OCI-LY1 (cell line): ENCODE data around the gene TCF19.

ENCODE experiments used
- H2AFZ ChIP-seq: fragments of 200-600 bp; sonication (generic), shearing (Covaris generic); 2 replicates; pipeline ENCODE4 v1.6.0; 2014; ENCODE audit warnings: antibody characterized with exemption, mild to moderate bottlenecking, low read length
- H3F3A ChIP-seq: fragments of 200-600 bp; sonication (generic), shearing (Covaris generic); 2 replicates; pipeline ENCODE4 v1.6.0; 2014; ENCODE audit warnings: mild to moderate bottlenecking, antibody characterized with exemption, low read length, moderate library complexity; ENCODE audit not compliant: insufficient read depth
- H3K27ac ChIP-seq: fragments of 200-600 bp; sonication (generic); 2 replicates; pipeline ENCODE4 v1.5.1; 2014; ENCODE audit warnings: low read length, mixed run types, mild to moderate bottlenecking, low read depth; ENCODE audit not compliant: poor library complexity, severe bottlenecking
- H3K27me3 ChIP-seq: fragments of 200-600 bp; sonication (generic); 2 replicates; pipeline ENCODE4 v1.6.0; 2014; ENCODE audit warnings: antibody characterized with exemption, mild to moderate bottlenecking, low read length, moderate library complexity; ENCODE audit not compliant: insufficient read depth
- H3K36me3 ChIP-seq: fragments of 200-600 bp; sonication (generic); 2 replicates; pipeline ENCODE4 v1.6.1; 2014; ENCODE audit warnings: mild to moderate bottlenecking, antibody characterized with exemption, low read length, moderate library complexity, mixed read lengths; ENCODE audit not compliant: insufficient read depth
- H3K4me1 ChIP-seq: fragments of 200-600 bp; sonication (generic); 2 replicates; pipeline ENCODE4 v1.5.1; 2014; ENCODE audit warnings: mild to moderate bottlenecking, low read length, moderate library complexity; ENCODE audit not compliant: insufficient read depth, severe bottlenecking
- H3K4me2 ChIP-seq: fragments of 200-600 bp; sonication (generic), shearing (Covaris generic); 2 replicates; pipeline ENCODE4 v1.6.1; 2014; ENCODE audit warnings: low read length
- H3K4me3 ChIP-seq: fragments of 200-600 bp; sonication (generic); 2 replicates; pipeline ENCODE4 v1.5.1; 2014; ENCODE audit warnings: low read length, low read depth, mild to moderate bottlenecking, mixed read lengths; ENCODE audit not compliant: poor library complexity, severe bottlenecking
- H3K79me2 ChIP-seq: fragments of 200-600 bp; shearing (Covaris generic); 2 replicates; pipeline ENCODE4 v1.6.1; 2016; ENCODE audit warnings: mixed run types, low read length, mixed read lengths; ENCODE audit not compliant: insufficient read depth
- H3K9ac ChIP-seq: fragments of 200-600 bp; sonication (generic), shearing (Covaris generic); 2 replicates; pipeline ENCODE4 v1.6.1; 2014; ENCODE audit warnings: mild to moderate bottlenecking, low read length, mixed read lengths
- H3K9me2 ChIP-seq: fragments of 200-600 bp; sonication (generic), shearing (Covaris generic); 2 replicates; pipeline ENCODE4 v1.6.1; 2014; ENCODE audit warnings: low read depth, mild to moderate bottlenecking, low read length, mixed read lengths
- H3K9me3 ChIP-seq: fragments of 200-600 bp; shearing (Covaris generic); 2 replicates; pipeline ENCODE4 v1.6.1; 2014; ENCODE audit warnings: low read length, mixed read lengths
- H4K20me1 ChIP-seq: fragments of 200-600 bp; sonication (generic), shearing (Covaris generic); 2 replicates; pipeline ENCODE4 v1.6.0; 2016; ENCODE audit warnings: mild to moderate bottlenecking, low read length; ENCODE audit not compliant: insufficient read depth
- EZH2 ChIP-seq: fragments of 200-600 bp; sonication (generic), shearing (Covaris generic); IDR thresholded peaks from 2 replicates; pipeline ENCODE4 v1.8.0; 2017; ENCODE audit warnings: borderline replicate concordance, mixed run types, mild to moderate bottlenecking, antibody characterized with exemption, low read length, moderate library complexity, mixed read lengths
- TF ChIP-seq, protein P1 (sequence below): fragments of 200-600 bp; sonication (generic), shearing (Covaris generic); IDR thresholded peaks from 2 replicates; pipeline ENCODE4 v1.5.1; 2017; ENCODE audit warnings: mild to moderate bottlenecking, antibody characterized with exemption, low read length, moderate library complexity, mixed read lengths

Gene TCF19

DNA sequence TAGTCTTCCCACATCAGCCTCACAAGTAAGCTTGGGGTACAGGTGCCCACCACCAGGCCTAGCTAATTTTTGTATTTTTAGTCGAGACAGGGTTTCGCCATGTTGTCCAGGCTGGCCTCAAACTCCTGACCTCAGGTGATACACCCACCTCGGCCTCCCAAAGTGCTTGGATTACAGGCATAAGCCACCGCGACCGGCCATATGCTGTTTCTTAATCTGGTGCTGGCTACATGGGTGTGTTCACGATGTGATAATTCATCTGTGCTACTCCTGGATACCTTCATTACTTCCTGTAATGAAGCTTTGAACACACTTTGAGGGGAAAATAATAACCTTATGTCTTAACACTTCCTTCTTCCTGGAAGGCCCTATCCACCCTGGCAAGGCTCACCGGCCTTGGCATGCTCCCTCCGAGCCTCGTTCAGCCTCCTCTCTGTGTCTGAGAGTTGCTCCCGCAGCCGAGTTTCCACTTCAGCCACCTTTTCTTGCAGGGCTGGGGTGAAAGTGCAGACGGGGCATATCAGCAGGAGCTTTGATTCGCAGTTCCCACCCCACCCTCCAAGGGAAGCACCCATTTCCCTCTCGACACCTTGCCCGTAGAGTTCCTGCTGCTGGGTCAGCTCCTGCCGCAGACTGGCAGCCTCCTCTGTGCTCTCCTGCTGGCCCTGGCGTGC, 14.0 kb upstream of the TCF19 start:
- Histone ChIP-seq H3K36me3 (peaks cover 33% of the 10 kb centered on the region), H3K4me3 (no peak overlapping the region), H3K4me1 (no peaks in the 10 kb centered on the region), H3K9me3 (no peaks in the 10 kb centered on the region), H3K27me3 (no peaks in the 10 kb centered on the region), H3F3A (no peaks in the 10 kb centered on the region), H3K4me2 (no peak overlapping the region), H2AFZ (no peak overlapping the region), H3K27ac (no peak overlapping the region), H3K9me2 (no peaks in the 10 kb centered on the region), H4K20me1 (no peaks in the 10 kb centered on the region), H3K9ac (no peak overlapping the region), H3K79me2 (no peaks in the 10 kb centered on the region)
- TF ChIP-seq EZH2: no peak
- TF ChIP-seq, protein P1, sequence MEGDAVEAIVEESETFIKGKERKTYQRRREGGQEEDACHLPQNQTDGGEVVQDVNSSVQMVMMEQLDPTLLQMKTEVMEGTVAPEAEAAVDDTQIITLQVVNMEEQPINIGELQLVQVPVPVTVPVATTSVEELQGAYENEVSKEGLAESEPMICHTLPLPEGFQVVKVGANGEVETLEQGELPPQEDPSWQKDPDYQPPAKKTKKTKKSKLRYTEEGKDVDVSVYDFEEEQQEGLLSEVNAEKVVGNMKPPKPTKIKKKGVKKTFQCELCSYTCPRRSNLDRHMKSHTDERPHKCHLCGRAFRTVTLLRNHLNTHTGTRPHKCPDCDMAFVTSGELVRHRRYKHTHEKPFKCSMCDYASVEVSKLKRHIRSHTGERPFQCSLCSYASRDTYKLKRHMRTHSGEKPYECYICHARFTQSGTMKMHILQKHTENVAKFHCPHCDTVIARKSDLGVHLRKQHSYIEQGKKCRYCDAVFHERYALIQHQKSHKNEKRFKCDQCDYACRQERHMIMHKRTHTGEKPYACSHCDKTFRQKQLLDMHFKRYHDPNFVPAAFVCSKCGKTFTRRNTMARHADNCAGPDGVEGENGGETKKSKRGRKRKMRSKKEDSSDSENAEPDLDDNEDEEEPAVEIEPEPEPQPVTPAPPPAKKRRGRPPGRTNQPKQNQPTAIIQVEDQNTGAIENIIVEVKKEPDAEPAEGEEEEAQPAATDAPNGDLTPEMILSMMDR: no peak

DNA sequence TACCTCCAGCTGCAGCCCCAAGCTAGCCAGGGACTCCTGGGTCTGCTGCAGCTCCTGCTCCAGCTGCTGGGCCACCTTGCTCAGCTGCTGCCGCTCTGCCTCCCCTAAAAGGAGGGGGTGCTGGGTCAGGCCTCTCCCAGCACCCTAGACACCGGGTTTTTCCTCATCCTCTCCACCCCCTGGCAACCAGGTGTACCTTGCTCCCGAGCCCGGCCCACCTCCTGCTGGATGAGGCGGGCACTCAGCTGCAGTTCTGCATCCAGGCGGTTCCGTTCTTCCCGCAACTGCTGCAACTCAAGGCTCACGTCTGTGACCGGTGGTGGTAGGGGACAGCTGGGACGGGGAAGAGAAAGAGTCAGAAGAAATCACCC, 13.4 kb upstream of the TCF19 start:
- Histone ChIP-seq H3K9me2 (no peaks in the 10 kb centered on the region), H3K4me1 (no peaks in the 10 kb centered on the region), H3K27ac (no peak overlapping the region), H3K4me3 (no peak overlapping the region), H2AFZ (no peak overlapping the region), H3K27me3 (no peaks in the 10 kb centered on the region), H4K20me1 (no peaks in the 10 kb centered on the region), H3K79me2 (no peaks in the 10 kb centered on the region), H3K9ac (no peak overlapping the region), H3K9me3 (no peaks in the 10 kb centered on the region), H3F3A (no peaks in the 10 kb centered on the region), H3K36me3 (peaks cover 35% of the 10 kb centered on the region), H3K4me2 (no peak overlapping the region)
- TF ChIP-seq, protein P1: no peak
- TF ChIP-seq EZH2: no peak

DNA sequence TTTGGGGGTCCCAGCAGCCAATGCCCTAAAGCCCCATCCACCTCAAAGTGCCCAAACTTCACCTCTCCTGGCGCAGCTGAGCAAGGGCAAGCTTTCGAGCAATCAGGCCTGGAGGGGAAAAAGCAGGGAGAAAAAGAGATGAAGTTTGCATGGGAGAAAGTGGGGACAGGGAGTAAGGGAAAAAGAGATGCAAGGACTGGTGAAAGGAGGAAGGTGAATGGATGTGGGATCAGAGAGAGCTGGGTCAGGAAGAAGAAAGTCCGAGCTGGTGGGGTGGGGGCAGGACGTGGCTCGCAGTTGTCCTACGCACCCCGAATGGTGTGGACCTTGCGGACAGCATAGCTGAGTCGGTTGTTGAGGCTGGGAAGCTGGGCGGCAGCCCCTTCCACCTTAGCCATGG, 13.0 kb upstream of the TCF19 start:
- Histone ChIP-seq H3K4me3 (no peak overlapping the region), H4K20me1 (no peaks in the 10 kb centered on the region), H3K4me1 (no peaks in the 10 kb centered on the region), H3K9me3 (no peaks in the 10 kb centered on the region), H3K36me3 (peaks cover 37% of the 10 kb centered on the region), H3K4me2 (no peak overlapping the region), H3K27me3 (no peaks in the 10 kb centered on the region), H3F3A (no peaks in the 10 kb centered on the region), H3K79me2 (no peaks in the 10 kb centered on the region), H2AFZ (no peak overlapping the region), H3K27ac (no peak overlapping the region), H3K9ac (no peak overlapping the region), H3K9me2 (no peaks in the 10 kb centered on the region)
- TF ChIP-seq, protein P1: no peak
- TF ChIP-seq EZH2: no peak
